IPS-NIHi7 (cell line): ENCODE results near the gene ACTR8.

ENCODE experiments used
- DNase-seq: peaks from one replicate; pipeline ENCODE4 v3.0.0; 2012; ENCODE audit warnings: mixed read lengths; ENCODE audit errors: extremely low spot score

Gene ACTR8

GRCh38 chr3:53834429-53835095, 47.4 kb downstream of the ACTR8 start:
- no peak for DNase-seq

GRCh38 chr3:53833700-53834099, 48.3 kb downstream of the ACTR8 start:
- DNase-seq, result no peak

- DNase-seq, result no peak
Observed at GRCh38 chr3:53833053-53833645, 48.8 kb downstream of the ACTR8 start.

GRCh38 chr3:53830944-53831343, 51.0 kb downstream of the ACTR8 start:
- DNase-seq, result no peak

- DNase-seq, result no peak
Observed at GRCh38 chr3:53829605-53830004, 52.3 kb downstream of the ACTR8 start.

- DNase-seq, result no peak
Observed at GRCh38 chr3:53828581-53828980, 53.4 kb downstream of the ACTR8 start.

GRCh38 chr3:53826048-53826447, 55.9 kb downstream of the ACTR8 start:
- DNase-seq, result no peak

- no peak for DNase-seq
Observed at GRCh38 chr3:53824795-53825194, 57.2 kb downstream of the ACTR8 start.

GRCh38 chr3:53823956-53824657, 57.8 kb downstream of the ACTR8 start:
- no peak for DNase-seq

GRCh38 chr3:53823026-53823955, 58.7 kb downstream of the ACTR8 start:
- DNase-seq, result no peak

GRCh38 chr3:53822331-53822741, 59.6 kb downstream of the ACTR8 start:
- no peak for DNase-seq

GRCh38 chr3:53821631-53822121, 60.3 kb downstream of the ACTR8 start:
- DNase-seq, result no peak

GRCh38 chr3:53820756-53821580, 61.0 kb downstream of the ACTR8 start:
- no peak for DNase-seq

GRCh38 chr3:53820084-53820483, 61.9 kb downstream of the ACTR8 start:
- DNase-seq, result no peak

- no peak for DNase-seq
Observed at GRCh38 chr3:53819163-53819868, 62.6 kb downstream of the ACTR8 start.

- DNase-seq, result no peak
Observed at GRCh38 chr3:53818221-53819162, 63.5 kb downstream of the ACTR8 start.

GRCh38 chr3:53817809-53818208, 64.1 kb downstream of the ACTR8 start:
- DNase-seq, result no peak

GRCh38 chr3:53817211-53817610, 64.7 kb downstream of the ACTR8 start:
- no peak for DNase-seq
